IMR-90 (cell line): ENCODE results near the gene UNC93A. TPM values are rescaled to one million over a fixed set of nuclear protein-coding genes. Genes with fewer than 3 reads are reported as not detected.

Source experiments
- ATAC-seq: fragments of 200-7000 bp; cut with Tn5 transposase; 2 replicates; pipeline ENCODE4 v1.9.1; 2020; ENCODE audit warnings: low read depth, mild to moderate bottlenecking, moderate library complexity
- BruUV-seq: library from RNA; stranded (reverse); fragments of 400-500 nt; replicated peaks from 2 replicates; lab custom pipeline; 2021; lab: Mats Ljungman, UMichigan
- CTCF ChIA-PET: fragments of 300-600 bp; formaldehyde crosslinking; extraction: SDS; loops from one replicate; lab custom pipeline; 2021; ENCODE audit warnings: antibody characterized with exemption; lab: Yijun Ruan, JAX
- POLR2A ChIA-PET: fragments of 300-600 bp; sonication (Branson Sonifier 250); formaldehyde crosslinking; loops from one replicate; lab custom pipeline; 2022; ENCODE audit warnings: antibody characterized with exemption; ENCODE audit not compliant: unreplicated experiment; lab: Charles Lee
- DNase-seq: peaks from one replicate; pipeline ENCODE4 v3.0.0; 2013
- H2AFZ ChIP-seq: replicated peaks from 2 replicates; pipeline ENCODE3; 2013; ENCODE audit warnings: low read length, mild to moderate bottlenecking; ENCODE audit not compliant: poor library complexity
- H2AK5ac ChIP-seq: 2 replicates; pipeline ENCODE4 v1.6.1; 2013; ENCODE audit warnings: low read depth, low read length, inconsistent platforms
- H2AK9ac ChIP-seq: replicated peaks from 2 replicates; pipeline ENCODE3; 2013; ENCODE audit warnings: mild to moderate bottlenecking, low read depth, low read length, moderate library complexity; ENCODE audit not compliant: poor library complexity
- H2BK120ac ChIP-seq: 2 replicates; pipeline ENCODE4 v1.6.1; 2013; ENCODE audit warnings: low read depth, low read length, inconsistent platforms
- H2BK15ac ChIP-seq: 3 replicates; pipeline ENCODE4 v1.6.1; 2013; ENCODE audit warnings: low read depth, low read length, inconsistent platforms
- H2BK20ac ChIP-seq: 2 replicates; pipeline ENCODE4 v1.6.1; 2013; ENCODE audit warnings: low read depth, mild to moderate bottlenecking, inconsistent platforms, low read length, moderate library complexity
- H2BK5ac ChIP-seq: 2 replicates; pipeline ENCODE4 v1.6.1; 2013; ENCODE audit warnings: mild to moderate bottlenecking, low read depth, low read length, inconsistent platforms; ENCODE audit not compliant: poor library complexity, severe bottlenecking
- H3K14ac ChIP-seq: replicated peaks from 2 replicates; pipeline ENCODE4 v1.6.1; 2013; ENCODE audit warnings: low read depth, low read length, inconsistent platforms
- H3K18ac ChIP-seq: 2 replicates; pipeline ENCODE4 v1.6.1; 2013; ENCODE audit warnings: low read depth, low read length, control low read depth
- H3K23ac ChIP-seq: 2 replicates; pipeline ENCODE4 v1.6.1; 2013; ENCODE audit warnings: low read depth, low read length, inconsistent platforms
- H3K27ac ChIP-seq: 2 replicates; pipeline ENCODE4 v1.5.1; 2013; ENCODE audit warnings: mild to moderate bottlenecking, control low read depth, low read length; ENCODE audit not compliant: insufficient read depth
- H3K27me3 ChIP-seq: 2 replicates; pipeline ENCODE4 v1.6.1; 2013; ENCODE audit warnings: low read length; ENCODE audit not compliant: control insufficient read depth, insufficient read depth
- H3K36me3 ChIP-seq: 2 replicates; pipeline ENCODE4 v1.6.1; 2013; ENCODE audit warnings: low read length, mixed read lengths; ENCODE audit not compliant: control insufficient read depth, insufficient read depth
- H3K4ac ChIP-seq: 2 replicates; pipeline ENCODE4 v1.6.1; 2013; ENCODE audit warnings: low read depth, low read length, inconsistent platforms
- H3K4me1 ChIP-seq: 2 replicates; pipeline ENCODE4 v1.6.1; 2013; ENCODE audit warnings: low read length, mixed read lengths; ENCODE audit not compliant: control insufficient read depth, insufficient read depth
- H3K4me2 ChIP-seq: 2 replicates; pipeline ENCODE4 v1.6.1; 2013; ENCODE audit warnings: low read depth, mild to moderate bottlenecking, control low read depth, low read length, moderate library complexity
- H3K4me3 ChIP-seq: 2 replicates; pipeline ENCODE4 v1.5.1; 2013; ENCODE audit warnings: low read depth, mild to moderate bottlenecking, control low read depth, low read length, moderate library complexity; ENCODE audit not compliant: insufficient read depth
- H3K56ac ChIP-seq: 2 replicates; pipeline ENCODE4 v1.6.1; 2013; ENCODE audit warnings: low read length, inconsistent platforms; ENCODE audit not compliant: insufficient read depth; ENCODE audit errors: extremely low read depth
- H3K79me1 ChIP-seq, 2 experiments: 2 replicates each; pipeline ENCODE4 v1.6.1; 2013; ENCODE audit warnings: low read length in 2 of 2, inconsistent platforms in 1 of 2, low read depth in 1 of 2
- H3K9ac ChIP-seq: 2 replicates; pipeline ENCODE4 v1.6.1; 2013; ENCODE audit warnings: low read depth, low read length, control low read depth
- H3K9me1 ChIP-seq: 2 replicates; pipeline ENCODE4 v1.6.1; 2013; ENCODE audit warnings: low read length, inconsistent platforms; ENCODE audit not compliant: insufficient read depth
- H3K9me3 ChIP-seq: 2 replicates; pipeline ENCODE4 v1.6.1; 2013; ENCODE audit warnings: low read length; ENCODE audit not compliant: control insufficient read depth, insufficient read depth
- H4K20me1 ChIP-seq: 2 replicates; pipeline ENCODE4 v1.6.1; 2013; ENCODE audit warnings: low read length, inconsistent platforms; ENCODE audit not compliant: insufficient read depth
- H4K5ac ChIP-seq: 2 replicates; pipeline ENCODE4 v1.6.1; 2013; ENCODE audit warnings: mild to moderate bottlenecking, low read depth, low read length, control low read depth
- H4K8ac ChIP-seq, 2 experiments: 2 replicates each; pipeline ENCODE4 v1.6.1; 2013; ENCODE audit warnings: low read depth in 2 of 2, low read length in 2 of 2, control low read depth in 1 of 2, inconsistent platforms in 1 of 2
- H4K91ac ChIP-seq: 2 replicates; pipeline ENCODE4 v1.6.1; 2013; ENCODE audit warnings: low read depth, low read length, inconsistent platforms; ENCODE audit not compliant: insufficient read depth
- BHLHE40 ChIP-seq: fragments of 150-350 bp; IDR thresholded peaks from 2 replicates; pipeline ENCODE4 v1.6.1; 2016; ENCODE audit warnings: mild to moderate bottlenecking, low read depth, low read length
- CEBPB ChIP-seq: IDR thresholded peaks from 2 replicates; pipeline ENCODE4 v1.6.1; 2012; ENCODE audit warnings: low read depth, low read length, improper control_type of control experiment
- CHD1 ChIP-seq: IDR thresholded peaks from 2 replicates; pipeline ENCODE4 v1.6.1; 2012; ENCODE audit warnings: low read depth, low read length, improper control_type of control experiment
- ELK1 ChIP-seq: fragments of 150-350 bp; IDR thresholded peaks from 2 replicates; pipeline ENCODE4 v1.6.1; 2016; ENCODE audit warnings: low read depth, mild to moderate bottlenecking, low read length, moderate library complexity, borderline replicate concordance
- FOS ChIP-seq: fragments of 150-350 bp; IDR thresholded peaks from 2 replicates; pipeline ENCODE4 v1.6.1; 2016; ENCODE audit warnings: low read depth, low read length
- MAFK ChIP-seq: IDR thresholded peaks from 2 replicates; pipeline ENCODE4 v1.6.1; 2012; ENCODE audit warnings: low read depth, low read length, improper control_type of control experiment
- MAZ ChIP-seq: IDR thresholded peaks from 2 replicates; pipeline ENCODE4 v1.6.1; 2012; ENCODE audit warnings: low read depth, mild to moderate bottlenecking, low read length, improper control_type of control experiment, moderate library complexity, borderline replicate concordance
- MXI1 ChIP-seq: IDR thresholded peaks from 2 replicates; pipeline ENCODE4 v1.6.1; 2012; ENCODE audit warnings: low read depth, mild to moderate bottlenecking, low read length, moderate library complexity, borderline replicate concordance
- NFE2L2 ChIP-seq: fragments of 150-350 bp; IDR thresholded peaks from 2 replicates; pipeline ENCODE4 v1.6.1; 2016; ENCODE audit warnings: low read depth, mild to moderate bottlenecking, low read length
- POLR2A ChIP-seq: IDR thresholded peaks from 2 replicates; pipeline ENCODE4 v1.6.1; 2012; ENCODE audit warnings: mild to moderate bottlenecking, low read depth, low read length
- RAD21 ChIP-seq: IDR thresholded peaks from 2 replicates; pipeline ENCODE4 v1.6.1; 2012; ENCODE audit warnings: low read length, improper control_type of control experiment
- RCOR1 ChIP-seq: IDR thresholded peaks from 2 replicates; pipeline ENCODE4 v1.6.1; 2012; ENCODE audit warnings: mild to moderate bottlenecking, low read length, improper control_type of control experiment; ENCODE audit not compliant: insufficient replicate concordance
- RFX5 ChIP-seq: IDR thresholded peaks from 2 replicates; pipeline ENCODE4 v1.8.0; 2012; ENCODE audit warnings: low read depth, mild to moderate bottlenecking, low read length, moderate library complexity
- SMC3 ChIP-seq: fragments of 150-350 bp; IDR thresholded peaks from 2 replicates; pipeline ENCODE4 v1.6.1; 2016; ENCODE audit warnings: low read depth, mild to moderate bottlenecking, antibody characterized with exemption, low read length, moderate library complexity
- USF2 ChIP-seq: fragments of 150-350 bp; IDR thresholded peaks from 2 replicates; pipeline ENCODE4 v1.6.1; 2017; ENCODE audit warnings: mild to moderate bottlenecking, antibody characterized with exemption, low read length, low read depth
- WGBS, 2 experiments: methylation state at CpG; one replicate each; pipeline versions ENCODE4 v1.1.5 to v1.1.7; 2013; ENCODE audit warnings: missing lambda C conversion rate in 2 of 2; ENCODE audit not compliant: insufficient read length in 1 of 2; ENCODE audit errors: extremely low coverage in 2 of 2; 5-methylcytosine and 5-hydroxymethylcytosine counted together
- dilution Hi-C: fragments of 300-500 bp; cut with HindIII; formaldehyde crosslinking; loops from one replicate; pipeline ENCODE4 v1.14.3; 2018; ENCODE audit warnings: low sequenced_read_pairs; ENCODE audit not compliant: unreplicated experiment
- in situ Hi-C: fragments of 300-500 bp; cut with MboI; formaldehyde crosslinking; loops from 3 replicates; pipeline ENCODE4 v1.14.3; 2019; ENCODE audit warnings: low sequenced_read_pairs, inconsistent platforms, mixed read lengths
- intact Hi-C: fragments of 100-400 bp; cut with micrococcal nuclease; formaldehyde crosslinking; loops from 2 replicates; pipeline ENCODE4 v1.10.0; 2022
- polyA plus RNA-seq, 3 experiments: library from polyadenylated mRNA; depleted of rRNA; stranded (reverse); fragments of >200 nt; gene quantifications; 2 replicates each; pipeline ENCODE4 v1.2.3, GENCODE V29; 2012; ENCODE audit warnings: low replicate concordance in 1 of 3
- total RNA-seq: library from RNA; depleted of rRNA; stranded (reverse); fragments of >200 nt; gene quantifications from 2 replicates; pipeline ENCODE4 v1.2.3, GENCODE V29; 2012
- TF ChIP-seq, protein P1 (sequence below): conservative IDR thresholded peaks from 2 replicates; pipeline ENCODE4 v1.5.1; 2012; ENCODE audit warnings: mild to moderate bottlenecking, low read depth, low read length, improper control_type of control experiment

UNC93A gene
- total and polyA plus RNA-seq, 2 of the 4 experiments (the other 2 are of a cell fraction) = not detected

GRCh38 chr6:167302074-167302473 is 11.0 kb downstream of the UNC93A start:
- no peak overlapping the region for H2AK5ac ChIP-seq
- no peak overlapping the region for H2BK120ac ChIP-seq
- H3K9ac ChIP-seq = no peak overlapping the region
- no peak overlapping the region for H3K56ac ChIP-seq
- DNase-seq (no peak), ATAC-seq (no peak)
- H3K36me3 ChIP-seq = no peaks in the 10 kb centered on the region
- no peak overlapping the region for H4K5ac ChIP-seq
- H3K4me2 ChIP-seq = no peak overlapping the region
- no peak overlapping the region for H3K4ac ChIP-seq
- no peak overlapping the region for H3K23ac ChIP-seq
- H3K27ac ChIP-seq = no peak overlapping the region
- intact Hi-C loops = no loop called here
- ChIA-PET CTCF (no interaction called here), POLR2A (no interaction called here)
- no peaks in the 10 kb centered on the region for H3K27me3 ChIP-seq
- no peak overlapping the region for H2BK5ac ChIP-seq
- dilution Hi-C loops = no loop called here
- H2BK20ac ChIP-seq = no peak overlapping the region
- H2AFZ ChIP-seq = no peak overlapping the region
- H4K91ac ChIP-seq = no peak overlapping the region
- no peak overlapping the region for H3K18ac ChIP-seq
- in situ Hi-C loops = no loop called here
- H3K9me1 ChIP-seq = no peaks in the 10 kb centered on the region
- H3K4me3 ChIP-seq = no peak overlapping the region
- no peaks in the 10 kb centered on the region for H3K79me1 ChIP-seq
- no peaks in the 10 kb centered on the region for H3K4me1 ChIP-seq
- H4K8ac ChIP-seq = no peak overlapping the region
- BruUV-seq = no TSS peak
- WGBS, 2 experiments = 57% methylated on average over 2 of the region's 9 CpGs; no CpG with 5 or more reads in 1 of the 2 experiments
- no peaks in the 10 kb centered on the region for H4K20me1 ChIP-seq
- no peak overlapping the region for H3K14ac ChIP-seq
- peaks cover 55% of the 10 kb centered on the region for H3K9me3 ChIP-seq
- TF ChIP-seq NFE2L2 (no peak), ELK1 (no peak), MAZ (no peak), CHD1 (no peak), MAFK (no peak), RCOR1 (no peak), MXI1 (no peak), FOS (no peak), BHLHE40 (no peak), POLR2A (no peak), SMC3 (no peak), USF2 (no peak), RFX5 (no peak), CEBPB (no peak), RAD21 (no peak)
- TF ChIP-seq, protein P1, sequence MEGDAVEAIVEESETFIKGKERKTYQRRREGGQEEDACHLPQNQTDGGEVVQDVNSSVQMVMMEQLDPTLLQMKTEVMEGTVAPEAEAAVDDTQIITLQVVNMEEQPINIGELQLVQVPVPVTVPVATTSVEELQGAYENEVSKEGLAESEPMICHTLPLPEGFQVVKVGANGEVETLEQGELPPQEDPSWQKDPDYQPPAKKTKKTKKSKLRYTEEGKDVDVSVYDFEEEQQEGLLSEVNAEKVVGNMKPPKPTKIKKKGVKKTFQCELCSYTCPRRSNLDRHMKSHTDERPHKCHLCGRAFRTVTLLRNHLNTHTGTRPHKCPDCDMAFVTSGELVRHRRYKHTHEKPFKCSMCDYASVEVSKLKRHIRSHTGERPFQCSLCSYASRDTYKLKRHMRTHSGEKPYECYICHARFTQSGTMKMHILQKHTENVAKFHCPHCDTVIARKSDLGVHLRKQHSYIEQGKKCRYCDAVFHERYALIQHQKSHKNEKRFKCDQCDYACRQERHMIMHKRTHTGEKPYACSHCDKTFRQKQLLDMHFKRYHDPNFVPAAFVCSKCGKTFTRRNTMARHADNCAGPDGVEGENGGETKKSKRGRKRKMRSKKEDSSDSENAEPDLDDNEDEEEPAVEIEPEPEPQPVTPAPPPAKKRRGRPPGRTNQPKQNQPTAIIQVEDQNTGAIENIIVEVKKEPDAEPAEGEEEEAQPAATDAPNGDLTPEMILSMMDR = no peak
- no peak overlapping the region for H2AK9ac ChIP-seq
- H2BK15ac ChIP-seq = no peak overlapping the region
